NT2/D1 (cell line): ENCODE measurements around the gene PDXDC1.
"Not testable (repeated sequence)": the region's sequence is repeated elsewhere in the genome, so short reads cannot be mapped to it uniquely, and the experiment has no call there.

Experiments used
- YY1 ChIP-seq: IDR thresholded peaks from 2 replicates; pipeline ENCODE4 v1.6.1; 2011; ENCODE audit not compliant: insufficient read length, insufficient read depth
- ZNF274 ChIP-seq: IDR thresholded peaks from 2 replicates; pipeline ENCODE4 v1.6.1; 2011; ENCODE audit warnings: mild to moderate bottlenecking, low read depth, low read length

DNA sequence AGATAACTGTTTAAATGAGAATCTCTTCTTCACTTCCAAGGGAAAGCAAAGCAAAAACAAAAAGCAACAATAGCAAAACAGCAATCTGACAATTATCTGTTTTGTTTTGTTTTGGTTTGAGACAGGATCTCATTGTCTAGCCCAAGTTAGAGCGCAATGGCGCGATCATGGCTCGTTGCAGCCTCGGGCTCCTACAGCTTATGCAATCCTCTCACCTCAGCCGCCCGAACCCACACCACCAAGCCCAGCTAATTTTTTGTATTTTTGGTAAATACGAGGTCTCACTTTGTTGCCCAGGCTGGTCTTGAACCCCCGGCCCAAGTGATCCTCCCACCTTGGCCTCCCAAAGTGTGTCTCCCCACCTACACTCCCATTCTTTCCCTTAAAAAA, 121.8 kb downstream of the PDXDC1 start:
- TF ChIP-seq YY1, ZNF274: not testable (repeated sequence)
